ENCODE data around the gene STOML1.

DNA sequence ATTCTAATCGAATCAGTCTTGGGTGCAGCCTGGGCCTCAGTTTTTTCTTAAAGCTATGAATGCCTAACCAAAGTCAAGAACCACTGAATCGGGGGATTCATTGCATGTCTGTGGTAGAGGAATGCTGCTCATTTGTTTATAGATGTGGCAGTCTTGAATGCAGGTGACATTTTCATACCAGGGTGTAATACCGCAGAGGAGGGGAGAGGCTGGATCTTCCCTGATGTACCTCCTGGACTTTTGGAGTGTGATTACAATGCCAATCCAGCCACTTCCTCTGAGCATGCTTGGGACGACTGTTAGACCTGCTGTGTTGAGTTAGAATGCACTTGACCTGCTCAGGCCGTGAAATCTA is 47.5 kb upstream of the STOML1 start:
- TF ChIP-seq EZH2 (IDR thresholded peaks at IDR 0.05; ENCODE audit: insufficient read depth, poor library complexity, severe bottlenecking) (no peak), EZH2phosphoT487 (IDR thresholded peaks at IDR 0.05; ENCODE audit: insufficient read depth, low read depth) (no peak)

All from GM23248 (cell line).